GM06990 (cell line): ENCODE results near the gene KRTAP22-1.

Experiments
- DNase-seq: peaks from one replicate; pipeline ENCODE4 v3.0.0-alpha.2; 2011; ENCODE audit not compliant: insufficient read length; ENCODE audit errors: extremely low read depth
- H3K27me3 ChIP-seq: replicated peaks from 2 replicates; pipeline ENCODE4 v1.6.0; 2011; ENCODE audit warnings: low read length; ENCODE audit not compliant: control insufficient read depth, insufficient read depth
- H3K36me3 ChIP-seq: 2 replicates; pipeline ENCODE4 v1.5.1; 2011; ENCODE audit warnings: low read length; ENCODE audit not compliant: control insufficient read depth, insufficient read depth
- H3K4me3 ChIP-seq: replicated peaks from 2 replicates; pipeline ENCODE4 v1.5.1; 2011; ENCODE audit warnings: low read depth, mild to moderate bottlenecking, control low read depth, low read length
- TF ChIP-seq, protein P1 (sequence below): IDR thresholded peaks from 2 replicates; pipeline ENCODE4 v1.5.1; 2011; ENCODE audit warnings: low read length, control low read depth, mild to moderate bottlenecking, inconsistent platforms; ENCODE audit not compliant: insufficient read depth, poor library complexity, severe bottlenecking

The KRTAP22-1 gene

DNA sequence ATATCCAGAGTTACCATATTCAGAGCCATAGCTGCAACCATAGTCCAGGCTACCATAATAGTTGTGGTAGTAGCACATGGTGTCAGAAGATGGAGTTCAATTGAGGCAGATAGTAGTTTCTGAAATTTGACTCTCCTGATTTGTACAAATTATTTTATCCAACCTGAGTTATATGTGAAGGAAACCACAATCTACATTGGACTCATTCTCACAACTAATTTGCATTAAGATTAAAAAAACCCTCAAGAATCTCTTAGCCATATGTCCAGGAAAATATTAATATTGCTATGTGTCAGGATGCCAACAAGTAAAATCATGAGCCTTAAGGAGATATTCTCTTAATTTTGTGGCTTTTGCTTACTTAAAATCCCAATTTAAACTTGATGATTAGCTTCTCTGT is 10.6 kb upstream of the KRTAP22-1 start, which contains the start of gene KRTAP22-2:
Gene KRTAP22-2 (minus strand): TSS at position 101 of the 400 bp plus-strand sequence.
- Histone ChIP-seq H3K36me3 (no peaks in the 10 kb centered on the region), H3K27me3 (no peaks in the 10 kb centered on the region), H3K4me3 (no peak within 1 kb of the TSS)
- no peak for DNase-seq
- TF ChIP-seq, protein P1, sequence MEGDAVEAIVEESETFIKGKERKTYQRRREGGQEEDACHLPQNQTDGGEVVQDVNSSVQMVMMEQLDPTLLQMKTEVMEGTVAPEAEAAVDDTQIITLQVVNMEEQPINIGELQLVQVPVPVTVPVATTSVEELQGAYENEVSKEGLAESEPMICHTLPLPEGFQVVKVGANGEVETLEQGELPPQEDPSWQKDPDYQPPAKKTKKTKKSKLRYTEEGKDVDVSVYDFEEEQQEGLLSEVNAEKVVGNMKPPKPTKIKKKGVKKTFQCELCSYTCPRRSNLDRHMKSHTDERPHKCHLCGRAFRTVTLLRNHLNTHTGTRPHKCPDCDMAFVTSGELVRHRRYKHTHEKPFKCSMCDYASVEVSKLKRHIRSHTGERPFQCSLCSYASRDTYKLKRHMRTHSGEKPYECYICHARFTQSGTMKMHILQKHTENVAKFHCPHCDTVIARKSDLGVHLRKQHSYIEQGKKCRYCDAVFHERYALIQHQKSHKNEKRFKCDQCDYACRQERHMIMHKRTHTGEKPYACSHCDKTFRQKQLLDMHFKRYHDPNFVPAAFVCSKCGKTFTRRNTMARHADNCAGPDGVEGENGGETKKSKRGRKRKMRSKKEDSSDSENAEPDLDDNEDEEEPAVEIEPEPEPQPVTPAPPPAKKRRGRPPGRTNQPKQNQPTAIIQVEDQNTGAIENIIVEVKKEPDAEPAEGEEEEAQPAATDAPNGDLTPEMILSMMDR, result no peak

DNA sequence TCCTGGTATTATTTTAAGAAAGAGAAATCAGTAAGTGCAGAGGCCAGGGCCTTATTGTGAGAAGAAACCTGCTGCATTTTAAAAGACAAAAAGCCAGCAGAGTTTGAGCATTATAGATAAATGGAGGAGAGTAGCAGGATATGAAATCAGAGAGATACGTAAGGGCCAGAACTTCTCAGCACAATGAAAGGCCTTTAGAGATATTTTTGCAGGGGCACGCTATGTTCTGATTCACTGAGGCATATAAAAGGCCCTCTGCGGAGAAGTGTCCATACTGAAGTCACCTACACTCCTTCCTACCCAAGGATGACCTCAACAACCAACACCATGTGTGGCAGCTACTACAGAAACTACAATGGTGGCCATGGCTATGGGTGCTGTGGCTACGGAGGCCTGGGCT is 8.7 kb upstream of the KRTAP22-1 start, which contains the start of gene KRTAP6-3:
Gene KRTAP6-3 (plus strand): TSS at position 301 of the 400 bp plus-strand sequence. CDS start 6 bp downstream, at position 307.
- TF ChIP-seq, protein P1, result no peak
- no peak within 1 kb of the TSS for H3K4me3 ChIP-seq
- H3K36me3 ChIP-seq, result no peaks in the 10 kb centered on the region
- no peaks in the 10 kb centered on the region for H3K27me3 ChIP-seq
- no peak for DNase-seq

DNA sequence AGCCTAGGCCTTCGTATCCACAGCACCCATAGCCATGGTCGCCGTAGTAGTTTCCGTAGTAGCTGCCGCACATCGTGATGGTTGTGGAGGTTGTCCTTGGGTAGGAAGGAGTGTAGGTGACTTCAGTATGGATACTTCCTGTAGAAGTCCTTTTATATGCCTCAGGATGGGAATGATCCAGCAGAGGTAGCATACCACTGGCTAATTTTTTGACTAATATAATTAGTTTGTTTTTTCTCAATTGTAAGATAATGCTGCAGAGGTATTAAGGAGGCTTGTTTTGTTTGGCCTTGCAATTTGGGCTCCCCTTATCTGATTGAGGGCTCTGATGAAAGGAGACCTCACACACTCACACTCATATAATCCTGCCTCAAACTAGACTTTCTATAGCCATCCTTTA is 2.1 kb upstream of the KRTAP22-1 start, which contains the start of gene KRTAP6-2:
Gene KRTAP6-2 (minus strand): TSS at position 101 of the 400 bp plus-strand sequence. CDS start 28 bp downstream, at position 73.
- no peak for DNase-seq
- no peaks in the 10 kb centered on the region for H3K36me3 ChIP-seq
- H3K27me3 ChIP-seq, result no peaks in the 10 kb centered on the region

DNA sequence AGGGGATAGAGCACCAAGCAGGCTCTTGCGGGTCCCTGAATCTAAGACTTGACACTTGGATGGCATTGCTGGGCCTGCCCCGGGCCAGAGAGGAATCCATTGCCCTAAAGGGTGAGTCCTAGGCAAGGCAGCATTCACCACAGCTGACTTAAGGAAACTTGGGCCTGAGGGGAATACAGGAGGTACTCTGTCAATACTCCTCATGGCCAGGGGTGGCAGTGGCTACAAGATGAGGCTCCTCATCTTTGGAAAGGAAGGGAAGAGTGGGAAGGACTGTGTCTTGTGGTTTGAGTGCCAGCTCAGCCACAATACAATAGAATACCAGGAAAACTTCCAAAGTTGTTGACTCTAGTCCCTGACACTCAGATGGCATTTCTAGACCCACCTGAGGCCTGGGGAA is 5.1 kb downstream of the KRTAP22-1 start:
- H3K27me3 ChIP-seq, result no peaks in the 10 kb centered on the region
- DNase-seq, result no peak

More for the DNA sequence above, 2.1 kb upstream of the KRTAP22-1 start, which contains the start of gene KRTAP6-2:
- no peak within 1 kb of the TSS for H3K4me3 ChIP-seq
- TF ChIP-seq, protein P1, result no peak

DNA sequence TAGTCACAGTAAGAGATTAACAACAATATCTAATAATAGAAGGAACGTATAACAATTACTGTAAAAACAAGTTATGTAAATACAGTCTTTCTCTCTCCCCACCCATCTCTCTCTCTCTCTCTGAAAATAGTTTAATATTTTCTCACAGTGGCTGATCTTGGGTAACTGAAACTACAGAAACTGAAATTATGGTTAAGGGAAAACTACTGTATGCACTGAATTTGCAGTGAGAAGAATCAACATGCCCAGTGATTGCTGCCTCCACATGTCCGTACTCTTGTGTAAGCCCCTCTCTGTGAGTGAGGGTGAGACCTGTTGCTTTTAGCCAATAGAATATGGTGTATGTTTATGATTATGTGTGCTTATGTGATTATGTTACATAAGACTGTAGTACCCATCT is 11.2 kb downstream of the KRTAP22-1 start:
- TF ChIP-seq, protein P1, result no peak
- no peak for DNase-seq
- Histone ChIP-seq H3K4me3 (no peak overlapping the region), H3K36me3 (no peaks in the 10 kb centered on the region), H3K27me3 (no peaks in the 10 kb centered on the region)

More for the DNA sequence above, 5.1 kb downstream of the KRTAP22-1 start:
- Histone ChIP-seq H3K36me3 (no peaks in the 10 kb centered on the region), H3K4me3 (no peak overlapping the region)
- TF ChIP-seq, protein P1, result no peak

DNA sequence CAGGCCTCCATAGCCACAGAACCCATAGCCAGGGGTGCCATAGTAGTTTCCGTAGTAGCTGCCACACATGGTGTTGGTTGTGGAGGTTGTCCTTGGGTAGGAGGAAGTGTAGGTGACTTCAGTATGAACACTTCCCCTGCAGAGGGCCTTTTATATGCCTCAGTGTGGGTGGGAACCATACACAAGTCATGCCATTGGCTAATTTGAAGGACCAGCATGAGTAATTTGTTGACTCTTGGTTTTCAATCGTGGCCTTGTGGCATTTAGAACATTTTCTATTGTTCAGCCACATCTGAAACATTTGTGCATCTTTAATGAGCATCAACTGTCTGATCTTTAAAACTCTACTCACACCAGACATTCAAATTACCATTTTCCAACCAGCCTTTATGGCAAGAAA is 12.9 kb downstream of the KRTAP22-1 start, which contains the start of gene KRTAP6-1:
Gene KRTAP6-1 (minus strand): TSS at position 95 of the 400 bp plus-strand sequence. CDS start 26 bp downstream, at position 69.
- H3K4me3 ChIP-seq, result no peak within 1 kb of the TSS
- no peaks in the 10 kb centered on the region for H3K36me3 ChIP-seq
- DNase-seq, result no peak
- TF ChIP-seq, protein P1, result no peak
- no peaks in the 10 kb centered on the region for H3K27me3 ChIP-seq
